NCI-H526 treated with DMSO at 0.1 percent for 48 hours (cell line): ENCODE measurements around the gene SLC16A5.
"Not testable (repeated sequence)": the region's sequence is repeated elsewhere in the genome, so short reads cannot be mapped to it uniquely, and the experiment has no call there.

Experiments
- DNase-seq: peaks from one replicate; lab custom pipeline; 2025; lab: John Stamatoyannopoulos, UW

Gene SLC16A5

GRCh38 chr17:75111777-75112335 is 24.1 kb downstream of the SLC16A5 start:
- DNase-seq = no peak

- DNase-seq = peak; percentile 74
These were observed 26.2 kb downstream of the SLC16A5 start for GRCh38 chr17:75113798-75114551.

DNA sequence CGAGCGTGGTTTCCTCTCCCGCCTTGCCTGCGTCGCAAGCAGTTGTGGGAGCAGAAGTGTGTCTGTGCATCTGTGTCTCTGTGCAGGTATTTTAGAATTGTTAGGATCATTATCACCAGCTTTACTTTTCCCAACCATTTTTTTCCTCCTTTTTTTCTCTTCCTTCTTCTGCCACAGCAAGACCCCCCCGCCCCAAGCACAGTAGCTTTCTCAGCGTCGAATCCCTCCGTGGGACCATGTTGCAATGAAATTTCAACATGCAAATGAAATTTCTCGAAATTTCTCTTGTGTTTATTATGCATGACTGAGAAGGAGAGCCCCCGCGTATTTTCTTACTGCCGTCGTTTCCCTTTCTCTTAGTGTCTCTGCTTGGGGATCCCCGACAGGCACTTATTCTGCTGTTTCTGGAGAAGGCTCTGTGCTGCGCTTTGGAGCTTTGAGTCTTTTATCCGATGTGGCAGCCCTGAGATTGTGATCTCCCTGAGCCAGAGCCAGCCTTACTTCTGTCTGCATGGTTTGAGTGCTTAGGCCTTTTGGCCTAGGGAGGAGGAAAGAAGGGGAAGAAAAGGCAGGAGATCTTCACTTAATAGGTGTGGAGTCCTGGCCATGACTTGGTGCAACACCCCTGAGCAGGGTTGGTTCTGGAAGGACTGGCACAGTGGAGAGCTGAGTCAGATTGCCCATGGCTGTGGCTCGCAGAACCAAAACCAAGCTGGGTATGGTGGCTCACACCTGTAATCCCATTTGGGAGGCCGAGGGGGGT is 27.0 kb downstream of the SLC16A5 start:
- no peak for DNase-seq

GRCh38 chr17:75115555-75115954 is 27.8 kb downstream of the SLC16A5 start:
- DNase-seq = no peak

- DNase-seq = no peak
These were observed 29.0 kb downstream of the SLC16A5 start for GRCh38 chr17:75116737-75117136.

GRCh38 chr17:75118307-75118706 is 30.6 kb downstream of the SLC16A5 start:
- no peak for DNase-seq

- no peak for DNase-seq
These were observed 36.5 kb downstream of the SLC16A5 start for GRCh38 chr17:75124041-75124818.

- no peak for DNase-seq
These were observed 37.0 kb downstream of the SLC16A5 start for GRCh38 chr17:75124819-75125162.

- no peak for DNase-seq
These were observed 38.2 kb downstream of the SLC16A5 start for GRCh38 chr17:75125984-75126383.

DNA sequence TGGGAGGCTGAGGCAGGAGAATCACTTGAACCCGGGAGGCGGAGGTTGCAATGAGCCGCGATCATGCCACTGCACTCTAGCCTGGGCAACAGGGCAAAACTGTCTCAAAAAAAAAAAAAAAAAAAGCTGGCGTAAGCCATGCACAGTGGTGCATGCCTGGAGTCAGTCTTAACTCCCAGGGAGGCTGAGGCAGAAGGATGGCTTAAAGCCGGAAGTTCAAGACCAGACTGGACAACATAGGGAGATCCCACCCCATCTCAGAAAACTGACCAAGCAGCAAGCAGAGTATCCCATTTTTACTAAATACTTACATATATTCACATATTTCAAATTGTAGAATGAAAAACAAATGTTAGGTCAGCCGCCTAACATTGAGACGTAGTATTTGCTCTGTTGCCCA is 39.2 kb downstream of the SLC16A5 start:
- no peak for DNase-seq

DNA sequence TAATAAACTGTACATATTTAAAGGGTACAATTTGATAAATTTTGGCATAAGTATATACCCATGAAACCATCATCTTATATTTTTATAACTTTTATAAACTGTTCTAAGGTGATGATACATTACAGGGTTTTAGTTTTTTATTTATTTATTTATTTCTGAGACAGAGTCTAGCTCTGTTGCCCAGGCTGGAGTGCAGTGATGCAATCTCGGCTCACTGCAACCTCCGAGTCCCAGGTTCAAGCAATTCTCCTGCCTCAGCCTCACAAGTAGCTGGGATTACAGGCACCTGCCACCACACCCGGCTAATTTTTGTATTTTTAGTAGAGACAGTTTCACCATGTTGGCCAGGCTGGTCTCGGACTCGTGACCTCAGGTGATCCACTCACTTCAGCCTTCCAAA is 40.2 kb downstream of the SLC16A5 start:
- DNase-seq = not testable (repeated sequence)

DNA sequence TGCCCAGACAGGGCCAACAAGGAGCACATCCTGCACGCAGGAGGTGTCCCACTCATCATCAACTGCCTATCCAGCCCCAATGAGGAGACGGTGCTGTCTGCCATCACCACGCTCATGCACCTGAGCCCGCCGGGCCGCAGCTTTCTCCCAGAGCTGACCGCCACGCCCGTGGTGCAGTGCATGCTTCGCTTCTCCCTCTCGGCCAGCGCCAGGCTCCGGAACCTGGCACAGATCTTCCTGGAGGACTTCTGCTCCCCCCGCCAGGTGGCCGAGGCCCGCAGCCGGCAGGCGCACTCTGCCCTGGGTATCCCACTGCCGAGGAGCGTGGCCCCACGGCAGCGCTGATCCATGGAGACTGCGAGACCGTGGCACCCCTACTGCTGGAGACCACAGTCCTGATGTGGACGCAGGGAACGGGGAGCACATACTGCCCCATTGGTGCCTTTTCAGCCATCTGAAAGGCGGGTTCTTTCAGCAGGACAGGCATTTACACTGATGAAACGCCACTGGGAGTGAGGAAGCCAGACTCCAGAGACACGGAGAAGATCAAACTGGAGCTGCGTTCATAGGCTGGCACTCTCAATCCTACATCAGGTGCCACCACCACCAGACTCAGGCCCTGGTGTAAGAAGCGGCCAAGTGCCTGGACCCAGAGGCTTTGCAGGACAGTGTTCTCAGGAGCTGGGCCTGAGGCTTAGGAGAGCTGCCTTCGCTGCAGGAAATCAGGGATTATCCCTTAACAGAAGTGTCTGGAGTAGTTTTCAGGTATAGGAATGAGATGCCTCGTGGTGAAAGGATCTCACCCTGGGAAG is 41.1 kb downstream of the SLC16A5 start:
- DNase-seq = no peak

- DNase-seq = no peak
These were observed 41.8 kb downstream of the SLC16A5 start for GRCh38 chr17:75129576-75129975.

DNA sequence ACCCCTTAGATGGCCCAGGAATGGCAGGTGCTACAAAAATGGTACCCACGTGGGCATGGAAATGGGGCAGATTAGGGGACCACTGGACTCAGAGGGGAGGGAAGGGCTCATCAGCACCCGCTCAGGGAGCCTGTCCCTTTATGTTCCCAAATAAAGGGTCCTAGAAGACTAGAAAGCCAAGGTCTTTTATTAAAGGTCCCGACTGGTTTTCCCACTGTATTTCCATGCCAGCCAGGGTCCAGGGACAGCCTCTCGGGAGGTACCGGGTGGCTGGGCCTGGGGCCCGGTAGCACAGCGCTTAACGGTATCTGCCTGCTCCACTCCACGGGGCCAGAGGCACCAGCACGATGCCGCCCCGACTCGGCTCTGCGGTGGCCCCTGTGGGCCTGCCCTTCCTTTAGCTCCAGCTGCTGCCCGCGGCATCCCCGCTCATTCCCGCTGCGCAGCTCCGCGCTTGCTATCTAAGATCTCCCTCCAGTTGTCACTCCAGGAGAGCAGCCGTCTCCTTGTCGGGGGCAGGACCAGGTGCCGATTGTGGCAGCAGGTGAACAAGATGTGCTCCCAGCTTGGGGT is 42.4 kb downstream of the SLC16A5 start:
- no peak for DNase-seq

DNA sequence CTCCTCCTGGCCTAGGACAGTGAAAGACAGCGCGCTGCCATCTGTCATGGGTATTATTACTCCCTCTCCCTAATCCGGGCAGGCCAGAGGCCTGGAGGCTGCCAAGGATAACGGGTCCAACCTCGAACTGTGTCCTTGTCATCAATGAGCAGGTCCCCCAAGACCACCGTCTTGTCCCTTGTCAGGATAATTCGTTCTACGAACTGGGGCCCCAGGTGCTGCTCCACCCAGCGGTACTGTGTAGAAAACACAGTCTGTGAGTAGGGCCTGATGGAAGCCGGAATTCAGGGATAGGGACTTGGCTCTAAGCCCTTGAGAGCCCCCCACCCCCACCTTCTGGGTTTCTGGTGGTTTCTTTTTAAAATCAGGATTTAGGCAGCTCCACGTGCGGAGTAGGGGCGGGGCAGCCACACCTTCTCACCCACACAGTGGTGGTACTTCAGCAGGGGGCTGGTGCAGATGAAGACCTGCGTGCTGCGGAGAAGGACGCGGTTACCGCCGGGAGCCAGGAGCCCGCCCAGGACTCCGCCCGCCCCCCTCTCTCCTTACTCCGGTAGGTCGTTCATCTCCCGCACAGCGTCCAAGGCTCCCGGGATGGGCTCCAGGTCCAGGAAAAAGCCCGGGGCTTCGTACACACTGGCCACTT is 43.0 kb downstream of the SLC16A5 start:
- peak; percentile 69 for DNase-seq

GRCh38 chr17:75131278-75132017 is 43.7 kb downstream of the SLC16A5 start, which contains the start of gene NT5C:
NT5C (minus strand) TSS chr17:75131742; CDS start chr17:75131707, 35 bp downstream.
- peak; percentile 72 for DNase-seq

- DNase-seq = not testable (repeated sequence)
These were observed 44.6 kb downstream of the SLC16A5 start for GRCh38 chr17:75132018-75133000.

- DNase-seq = no peak
These were observed 45.2 kb downstream of the SLC16A5 start for GRCh38 chr17:75133001-75133400.
